IPS-15b (cell line): Measurements from ENCODE around the gene EIPR1.
"Not testable (repeated sequence)": the region's sequence is repeated elsewhere in the genome, so short reads cannot be mapped to it uniquely, and the experiment has no call there.

Experiments used
- H3K27me3 ChIP-seq: one replicate; pipeline ENCODE4 v1.6.1; 2013; ENCODE audit warnings: low read length; ENCODE audit not compliant: control insufficient read depth, insufficient read depth
- H3K36me3 ChIP-seq: one replicate; pipeline ENCODE4 v1.6.1; 2013; ENCODE audit warnings: low read length; ENCODE audit not compliant: control insufficient read depth, insufficient read depth
- H3K4me1 ChIP-seq: one replicate; pipeline ENCODE4 v1.6.1; 2013; ENCODE audit warnings: mild to moderate bottlenecking, low read length; ENCODE audit not compliant: control insufficient read depth, insufficient read depth
- H3K4me3 ChIP-seq: one replicate; pipeline ENCODE4 v1.5.1; 2013; ENCODE audit warnings: low read depth, low read length
- H3K9ac ChIP-seq: one replicate; pipeline ENCODE4 v1.6.1; 2013; ENCODE audit warnings: low read depth, mild to moderate bottlenecking, low read length
- H3K9me3 ChIP-seq: one replicate; pipeline ENCODE4 v1.6.1; 2013; ENCODE audit warnings: mild to moderate bottlenecking, low read length; ENCODE audit not compliant: control insufficient read depth, insufficient read depth

Gene EIPR1

GRCh38 chr2:3185256-3185655 lies 192.4 kb downstream of the EIPR1 start:
- H3K4me3 ChIP-seq = no peak overlapping the region
- H3K9ac ChIP-seq = no peak overlapping the region
- H3K36me3 ChIP-seq = peaks cover 7% of the 10 kb centered on the region
- H3K27me3 ChIP-seq = no peaks in the 10 kb centered on the region
- no peaks in the 10 kb centered on the region for H3K4me1 ChIP-seq
- no peaks in the 10 kb centered on the region for H3K9me3 ChIP-seq

DNA sequence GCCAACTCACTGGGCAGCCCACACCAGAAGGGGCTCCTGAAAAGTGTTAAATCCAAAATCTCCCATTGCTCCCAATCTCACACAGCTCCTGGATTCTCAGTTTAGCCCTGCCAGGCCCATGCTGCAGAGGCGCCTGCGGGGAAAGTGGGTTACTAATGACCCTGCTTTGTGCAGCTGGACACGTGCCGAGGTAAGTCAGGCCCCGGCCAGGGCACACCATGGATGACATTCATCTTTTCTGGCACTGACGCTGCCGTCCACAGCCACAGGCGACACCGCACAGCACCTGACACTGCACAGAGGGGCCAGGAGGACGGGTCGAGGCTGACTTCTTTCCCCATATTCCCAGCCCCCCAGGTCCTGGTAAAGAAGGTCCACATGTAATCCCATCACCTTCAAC lies 193.5 kb downstream of the EIPR1 start:
- no peaks in the 10 kb centered on the region for H3K4me1 ChIP-seq
- no peak overlapping the region for H3K9ac ChIP-seq
- no peaks in the 10 kb centered on the region for H3K9me3 ChIP-seq
- no peaks in the 10 kb centered on the region for H3K27me3 ChIP-seq
- H3K4me3 ChIP-seq = no peak overlapping the region
- peaks cover 4% of the 10 kb centered on the region for H3K36me3 ChIP-seq

DNA sequence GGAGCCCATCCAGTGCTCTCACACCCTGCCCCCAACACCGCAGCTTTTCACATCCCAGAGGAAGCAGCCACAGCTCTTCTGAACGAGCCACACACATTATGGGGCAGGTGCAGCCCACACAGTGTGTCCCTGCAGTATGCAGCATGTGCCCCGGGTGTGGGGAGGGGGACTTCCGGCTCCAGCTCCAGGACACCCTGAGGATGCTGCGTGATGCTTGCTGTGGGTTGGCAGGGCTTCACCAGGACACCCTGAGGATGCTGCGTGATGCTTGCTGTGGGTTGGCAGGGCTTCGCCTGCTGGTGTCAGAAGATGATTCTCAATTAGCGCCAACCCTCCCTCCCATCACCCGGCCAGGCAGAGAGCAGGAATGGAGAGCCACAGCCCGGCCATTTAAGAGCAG lies 193.9 kb downstream of the EIPR1 start:
- no peaks in the 10 kb centered on the region for H3K4me1 ChIP-seq

GRCh38 chr2:3182848-3183247 lies 194.8 kb downstream of the EIPR1 start:
- H3K27me3 ChIP-seq = no peaks in the 10 kb centered on the region
- H3K9ac ChIP-seq = no peak overlapping the region
- H3K9me3 ChIP-seq = no peaks in the 10 kb centered on the region
- H3K4me3 ChIP-seq = no peak overlapping the region
- H3K36me3 ChIP-seq = no peaks in the 10 kb centered on the region
- H3K4me1 ChIP-seq = no peaks in the 10 kb centered on the region

More for the DNA sequence above, 193.9 kb downstream of the EIPR1 start:
- Histone ChIP-seq H3K36me3 (peaks cover 4% of the 10 kb centered on the region), H3K4me3 (no peak overlapping the region), H3K9ac (no peak overlapping the region), H3K27me3 (no peaks in the 10 kb centered on the region), H3K9me3 (no peaks in the 10 kb centered on the region)

GRCh38 chr2:3181416-3182010 lies 196.1 kb downstream of the EIPR1 start:
- Histone ChIP-seq H3K9me3 (no peaks in the 10 kb centered on the region), H3K27me3 (no peaks in the 10 kb centered on the region), H3K4me3 (no peak overlapping the region), H3K36me3 (no peaks in the 10 kb centered on the region), H3K4me1 (no peaks in the 10 kb centered on the region), H3K9ac (no peak overlapping the region)

- not testable (repeated sequence) for H3K9ac ChIP-seq, H3K9me3 ChIP-seq, H3K36me3 ChIP-seq, H3K4me3 ChIP-seq, H3K27me3 ChIP-seq, H3K4me1 ChIP-seq
These were observed 196.8 kb downstream of the EIPR1 start for GRCh38 chr2:3180909-3181221.

GRCh38 chr2:3180082-3180908 lies 197.3 kb downstream of the EIPR1 start:
- Histone ChIP-seq H3K36me3 (no peaks in the 10 kb centered on the region), H3K4me3 (no peak overlapping the region), H3K27me3 (no peaks in the 10 kb centered on the region), H3K9ac (no peak overlapping the region), H3K9me3 (no peaks in the 10 kb centered on the region), H3K4me1 (no peaks in the 10 kb centered on the region)

GRCh38 chr2:3179626-3180025 lies 198.0 kb downstream of the EIPR1 start:
- Histone ChIP-seq H3K27me3 (no peaks in the 10 kb centered on the region), H3K36me3 (no peaks in the 10 kb centered on the region), H3K4me1 (no peaks in the 10 kb centered on the region), H3K9me3 (no peaks in the 10 kb centered on the region), H3K9ac (no peak overlapping the region), H3K4me3 (no peak overlapping the region)

- H3K27me3 ChIP-seq = no peaks in the 10 kb centered on the region
- no peak overlapping the region for H3K4me3 ChIP-seq
These were observed 198.4 kb downstream of the EIPR1 start for GRCh38 chr2:3179208-3179607.

DNA sequence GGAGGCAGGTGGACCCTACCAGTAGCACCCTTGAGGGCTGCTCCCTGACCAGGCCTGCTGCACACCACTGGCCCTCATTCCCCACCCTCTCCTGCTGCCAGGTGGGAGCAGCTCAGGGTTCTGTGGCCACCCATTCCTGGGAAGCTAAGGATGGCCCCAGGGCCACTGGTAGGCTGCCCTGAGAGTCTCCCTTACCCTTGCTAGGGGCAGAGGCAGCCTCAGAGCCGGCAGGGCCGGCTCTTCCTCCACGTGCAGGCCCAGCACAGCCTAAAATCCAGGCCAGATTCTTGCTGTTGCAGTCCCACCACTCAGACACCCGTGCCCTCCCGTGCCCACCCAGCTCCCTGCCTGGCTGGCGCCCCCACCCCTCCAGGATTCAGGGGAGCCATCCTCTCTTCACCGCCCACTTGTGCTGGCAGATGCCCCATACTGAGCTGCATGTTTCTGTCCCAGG lies 199.0 kb downstream of the EIPR1 start:
- no peaks in the 10 kb centered on the region for H3K4me1 ChIP-seq

More at GRCh38 chr2:3179208-3179607, 198.4 kb downstream of the EIPR1 start:
- H3K9me3 ChIP-seq = no peaks in the 10 kb centered on the region
- no peaks in the 10 kb centered on the region for H3K4me1 ChIP-seq
- H3K36me3 ChIP-seq = no peaks in the 10 kb centered on the region
- H3K9ac ChIP-seq = no peak overlapping the region

GRCh38 chr2:3177891-3178577 lies 199.6 kb downstream of the EIPR1 start:
- Histone ChIP-seq H3K4me1 (no peaks in the 10 kb centered on the region), H3K9ac (no peak overlapping the region)

More for the DNA sequence above, 199.0 kb downstream of the EIPR1 start:
- no peaks in the 10 kb centered on the region for H3K9me3 ChIP-seq
- H3K4me3 ChIP-seq = no peak overlapping the region
- H3K36me3 ChIP-seq = no peaks in the 10 kb centered on the region
- H3K9ac ChIP-seq = no peak overlapping the region
- H3K27me3 ChIP-seq = no peaks in the 10 kb centered on the region

DNA sequence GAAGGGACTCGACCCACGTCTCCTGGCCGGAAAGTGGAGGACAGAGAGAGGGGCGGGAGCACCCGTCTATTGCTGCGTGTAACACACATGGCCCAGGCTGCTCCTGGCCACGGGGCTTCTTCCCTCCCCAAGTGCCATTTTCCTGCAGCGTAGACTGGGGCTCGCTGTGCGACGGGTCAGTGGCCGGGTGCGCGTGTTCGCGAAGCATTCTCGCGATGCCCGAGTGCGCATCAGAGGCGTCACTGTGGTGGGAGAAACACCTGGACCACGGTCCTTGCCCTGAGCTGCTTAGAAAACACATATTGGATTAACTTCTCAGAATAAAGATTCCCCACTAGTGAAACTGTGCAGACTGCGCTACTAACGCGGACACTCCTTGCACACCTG lies 200.8 kb downstream of the EIPR1 start:
- H3K9me3 ChIP-seq = no peaks in the 10 kb centered on the region
- H3K27me3 ChIP-seq = no peaks in the 10 kb centered on the region
- no peak overlapping the region for H3K9ac ChIP-seq
- no peaks in the 10 kb centered on the region for H3K36me3 ChIP-seq
- no peak overlapping the region for H3K4me3 ChIP-seq
- H3K4me1 ChIP-seq = no peaks in the 10 kb centered on the region

More at GRCh38 chr2:3177891-3178577, 199.6 kb downstream of the EIPR1 start:
- no peak overlapping the region for H3K4me3 ChIP-seq
- no peaks in the 10 kb centered on the region for H3K9me3 ChIP-seq
- H3K27me3 ChIP-seq = no peaks in the 10 kb centered on the region
- no peaks in the 10 kb centered on the region for H3K36me3 ChIP-seq
